Esophagus muscularis mucosa (tissue), 4 donors: ENCODE measurements around the gene CDHR5.

Source experiments
- CTCF ChIP-seq, 3 experiments: fragments of 200-600 bp in 2 of 3; fragments of 450-650 bp in 1 of 3; sonication (generic) in 2 of 3; IDR thresholded peaks; one replicate each; pipeline ENCODE4 v1.5.1; 2017 to 2019; ENCODE audit warnings: antibody characterized with exemption in 3 of 3, mild to moderate bottlenecking in 2 of 3, moderate library complexity in 1 of 3
- EP300 ChIP-seq: sonication (generic); formaldehyde crosslinking; IDR thresholded peaks from one replicate; pipeline ENCODE4 v1.6.1; 2017; ENCODE audit warnings: antibody characterized with exemption
- POLR2A ChIP-seq: fragments of 450-650 bp; IDR thresholded peaks from one replicate; pipeline ENCODE4 v1.6.1; 2017; ENCODE audit warnings: antibody characterized with exemption, moderate library complexity, mild to moderate bottlenecking, low read depth
- POLR2AphosphoS5 ChIP-seq, 2 donors: sonication (generic); formaldehyde crosslinking; IDR thresholded peaks; one replicate each; pipeline ENCODE4 v1.6.1; 2017; ENCODE audit warnings: antibody characterized with exemption in 2 of 2

DNA sequence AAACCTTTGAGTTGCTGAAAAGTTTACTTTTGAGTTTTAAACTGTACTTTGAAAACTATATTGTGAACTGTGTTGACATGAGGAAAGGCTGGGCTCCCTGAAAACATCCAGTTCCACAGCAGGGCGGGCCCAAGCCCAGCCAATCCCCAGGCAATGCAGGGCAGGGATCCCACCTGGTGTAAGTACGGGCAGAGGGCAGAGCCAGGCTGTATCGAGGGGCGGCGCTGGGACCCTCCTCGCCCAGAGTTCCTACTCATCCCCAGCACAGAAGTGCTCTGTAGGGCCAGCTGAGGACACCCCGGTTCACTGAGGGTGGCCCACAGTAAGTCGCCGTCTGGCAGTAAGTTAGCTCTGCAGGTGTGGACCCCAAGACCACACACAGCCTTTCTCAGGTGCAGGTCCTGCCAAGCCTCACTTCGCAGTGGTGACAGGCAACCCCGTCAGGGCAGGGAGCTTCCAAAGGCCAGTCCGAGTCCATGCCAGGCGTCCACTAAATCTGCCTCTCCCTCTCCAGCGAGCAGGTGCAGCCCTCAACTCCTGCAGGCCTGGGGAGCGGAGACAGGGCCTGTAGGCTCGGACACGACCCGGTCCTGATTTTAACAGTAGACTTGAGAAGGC is 57.6 kb downstream of the CDHR5 start:
- TF ChIP-seq CTCF (IDR thresholded peaks at IDR 0.05) (no peak), POLR2A (no peak), POLR2AphosphoS5 (IDR thresholded peaks at IDR 0.05) (no peak), EP300 (no peak)
